Heart left ventricle (tissue), 13 donors: ENCODE results near the gene C6orf52.

ENCODE experiments used
- CTCF ChIP-seq, 12 donors: fragments of 200-600 bp; sonication (generic) in 4 of 12; IDR thresholded peaks; one replicate each; pipeline versions ENCODE4 v1.5.0 to v1.8.0; 2018 to 2022; ENCODE audit warnings: antibody characterized with exemption in 12 of 12, mild to moderate bottlenecking in 5 of 12
- POLR2A ChIP-seq, 2 donors: fragments of 450-650 bp; IDR thresholded peaks; one replicate each; pipeline ENCODE4 v1.6.1; 2017; ENCODE audit warnings: antibody characterized with exemption in 2 of 2, mild to moderate bottlenecking in 2 of 2, moderate library complexity in 2 of 2
- donor health status: ischemic (EF 13 %, LVEDD 7.1; RV severe dilation, severe dysfunction).
- donor health status: DM: no; HTN: yes; CAD: no.
- donor health status: DM: no; HTN: no; CAD: no.
- donor health status: ischemic (EF 25% LVEDD 6.9; RV normal size, moderate dysfunction).
- donor health status: ischemic (EF 25% LVEDD 5.7; RV mildly dilated, moderate dysfunction).
- donor health status: ischemic (EF 35%, LVEDD 5.7; RV mildly dilated, moderate dysfunction).
- donor health status: nonischemic (EF 11% LVEDD 7.7; RV severe dilation, severe dysfunction).
- donor health status: DM: yes; HTN: yes; CAD: no.
- donor health status: PGD.
- donor health status: ischemic (EF 29% LVEDD 5.4; RV normal size, mild dysfunction).
- donor health status: nonischemic (EF 23%, LVEDD 6.1; RV moderate dilation, normal function).

- no peak for TF ChIP-seq CTCF (IDR thresholded peaks at IDR 0.05)
- TF ChIP-seq POLR2A (IDR thresholded peaks at IDR 0.05), result no peak
These were observed 54.0 kb downstream of the C6orf52 start for GRCh38 chr6:10640412-10640811.
